K562 (cell line): Measurements from ENCODE around the gene PCARE. TPM values are rescaled to one million over a fixed set of nuclear protein-coding genes. Genes with fewer than 3 reads are reported as not detected.

Source experiments
- ATAC-seq: fragments of 200-7000 bp; cut with Tn5 transposase; 3 replicates; pipeline ENCODE4 v1.9.1; 2020; ENCODE audit warnings: moderate library complexity
- BruUV-seq: library from RNA; stranded (reverse); fragments of 400-500 nt; replicated peaks from 2 replicates; lab custom pipeline; 2021; lab: Mats Ljungman, UMichigan
- CTCF ChIA-PET: fragments of 300-600 bp; formaldehyde crosslinking; extraction: SDS; loops from one replicate; lab custom pipeline; 2021; ENCODE audit warnings: low intra/inter-chr PET ratio; lab: Yijun Ruan, JAX
- POLR2A ChIA-PET: fragments of 300-600, 350-650 bp; sonication (Branson Sonifier 250); formaldehyde crosslinking; extraction: SDS; loops from one replicate; lab custom pipeline; 2021; ENCODE audit warnings: antibody characterized with exemption, inconsistent platforms; lab: Yijun Ruan, JAX
- DNase-seq, 4 experiments: peaks; one replicate each; pipeline versions ENCODE4 v3.0.0 to v3.0.0-alpha.2; 2011 to 2018; ENCODE audit warnings: low spot score in 3 of 4, mixed read lengths in 3 of 4; ENCODE audit errors: extremely low read depth in 1 of 4
- FAIRE-seq: peaks from 2 replicates; lab custom pipeline; 2011; peaks lifted over from hg19 to GRCh38; lab: Jason Lieb, UNC
- H2AFZ ChIP-seq: 2 replicates; pipeline ENCODE4 v1.6.0; 2011; ENCODE audit warnings: low read depth, low read length, control low read depth, inconsistent platforms
- H3K27ac ChIP-seq: fragments of 200-600 bp; 3 replicates; pipeline ENCODE4 v1.8.0; 2011; ENCODE audit warnings: low read depth, mild to moderate bottlenecking, control low read depth, inconsistent platforms, low read length, moderate library complexity, mixed read lengths; ENCODE audit errors: extremely low read depth
- H3K27me3 ChIP-seq, 2 experiments: fragments of 300-600 bp in 1 of 2; 2 replicates in 1 of 2; 3 replicates in 1 of 2; pipeline versions ENCODE4 v1.6.0 to v1.8.0; 2011; ENCODE audit warnings: inconsistent platforms in 2 of 2, low read length in 2 of 2, mild to moderate bottlenecking in 1 of 2, mixed read lengths in 1 of 2, moderate library complexity in 1 of 2; ENCODE audit not compliant: control insufficient read depth in 2 of 2, insufficient read depth in 2 of 2
- H3K36me3 ChIP-seq: fragments of 300-600 bp; 3 replicates; pipeline ENCODE4 v1.8.0; 2011; ENCODE audit warnings: mild to moderate bottlenecking, low read length, inconsistent platforms; ENCODE audit not compliant: control insufficient read depth, insufficient read depth
- H3K4me1 ChIP-seq, 2 experiments: fragments of 200-600 bp in 1 of 2; replicated peaks in 1 of 2; 2 replicates in 1 of 2; 3 replicates in 1 of 2; pipeline versions ENCODE4 v1.5.1 to v1.8.0; 2011; ENCODE audit warnings: inconsistent platforms in 2 of 2, low read length in 2 of 2, mild to moderate bottlenecking in 1 of 2, mixed read lengths in 1 of 2, moderate library complexity in 1 of 2; ENCODE audit not compliant: control insufficient read depth in 2 of 2, insufficient read depth in 2 of 2
- H3K4me2 ChIP-seq: 2 replicates; pipeline ENCODE4 v1.6.1; 2011; ENCODE audit warnings: low read length, control low read depth, inconsistent platforms, mixed read lengths; ENCODE audit not compliant: insufficient read depth
- H3K4me3 ChIP-seq: fragments of 200-600 bp; sonication (generic), shearing (Covaris generic); 2 replicates; pipeline ENCODE4 v1.5.1; 2016; ENCODE audit warnings: control low read depth, inconsistent platforms
- H3K79me2 ChIP-seq: fragments of 200-600 bp; 3 replicates; pipeline ENCODE4 v1.8.0; 2011; ENCODE audit warnings: low read length, inconsistent platforms; ENCODE audit not compliant: control insufficient read depth, insufficient read depth
- H3K9ac ChIP-seq, 2 experiments: 2 replicates each; pipeline versions ENCODE4 v1.6.0 to v1.6.1; 2011; ENCODE audit warnings: low read depth in 2 of 2, low read length in 2 of 2, control low read depth in 1 of 2, inconsistent platforms in 1 of 2, mild to moderate bottlenecking in 1 of 2, mixed read lengths in 1 of 2; ENCODE audit not compliant: insufficient read depth in 1 of 2
- H3K9me1 ChIP-seq: one replicate; pipeline ENCODE4 v1.6.0; 2011; ENCODE audit warnings: inconsistent platforms, mild to moderate bottlenecking, low read length, moderate library complexity; ENCODE audit not compliant: control insufficient read depth, insufficient read depth
- H3K9me3 ChIP-seq: replicated peaks from 2 replicates; pipeline ENCODE4 v1.5.1; 2011; ENCODE audit warnings: low read depth, low read length, inconsistent platforms; ENCODE audit not compliant: control insufficient read depth, insufficient read depth
- H4K20me1 ChIP-seq: replicated peaks from 2 replicates; pipeline ENCODE4 v1.6.1; 2011; ENCODE audit warnings: low read length, inconsistent platforms, mixed read lengths; ENCODE audit not compliant: control insufficient read depth, insufficient read depth
- FOXM1 ChIP-seq, 2 experiments: fragments of 450-650 bp in 1 of 2; sonication (generic) in 1 of 2; formaldehyde crosslinking in 1 of 2; IDR thresholded peaks; 2 replicates each; pipeline versions ENCODE4 v1.6.1 to v1.9.0; 2017 to 2022; ENCODE audit warnings: low read depth in 2 of 2, mild to moderate bottlenecking in 2 of 2, missing genetic modification reagents in 1 of 2, moderate library complexity in 1 of 2
- HMGN3 ChIP-seq: IDR thresholded peaks from 2 replicates; pipeline ENCODE4 v1.6.1; 2011; ENCODE audit warnings: borderline replicate concordance, low read depth, mild to moderate bottlenecking, mixed read lengths, low read length; ENCODE audit not compliant: insufficient read length; ENCODE audit errors: extremely low read depth
- HNRNPH1 ChIP-seq: fragments of 200-400 bp; formaldehyde crosslinking; optimal IDR thresholded peaks from 2 replicates; pipeline ENCODE3; 2017; ENCODE audit warnings: low read depth, mild to moderate bottlenecking, low read length, moderate library complexity
- KAT7 ChIP-seq: sonication (generic); formaldehyde crosslinking; IDR thresholded peaks from 2 replicates; pipeline ENCODE4 v1.8.0; 2022; ENCODE audit warnings: missing genetic modification reagents, mild to moderate bottlenecking, borderline replicate concordance
- MAFF ChIP-seq: IDR thresholded peaks from 2 replicates; pipeline ENCODE4 v1.6.1; 2012; ENCODE audit warnings: low read length, improper control_type of control experiment
- SMAD4 ChIP-seq: fragments of 250-450 bp; sonication (Bioruptor Pico); conservative IDR thresholded peaks from 2 replicates; pipeline ENCODE4 v1.8.0; 2021; ENCODE audit warnings: inconsistent platforms, mild to moderate bottlenecking, moderate library complexity
- ZNF282 ChIP-seq: sonication (generic); formaldehyde crosslinking; IDR thresholded peaks from 2 replicates; pipeline ENCODE4 v1.8.1; 2023; ENCODE audit warnings: missing genetic modification reagents
- WGBS: fragments of 100-300 bp; shearing (Covaris generic); methylation state at CpG from one replicate; pipeline ENCODE4 v1.1.6; 2016; ENCODE audit warnings: low coverage, mixed read lengths; ENCODE audit not compliant: insufficient coverage; ENCODE audit errors: missing lambda C conversion rate; 5-methylcytosine and 5-hydroxymethylcytosine counted together
- in situ Hi-C: fragments of 300-500 bp; cut with MboI; formaldehyde crosslinking; loops from 4 replicates; pipeline ENCODE4 v1.15.0; 2018; ENCODE audit warnings: inconsistent platforms, mixed read lengths
- intact Hi-C: fragments of 100-400 bp; cut with micrococcal nuclease; formaldehyde crosslinking; loops from 2 replicates; pipeline ENCODE4 v1.14.2; 2022
- polyA plus RNA-seq, 8 experiments: library from polyadenylated mRNA; depleted of rRNA in 4 of 8; stranded (reverse) in 5 of 8; unstranded in 3 of 8; fragments of >200 nt; fragmentation: Nextera tagmentation in 2 of 8; fragmentation: Illumina TruSeq in 1 of 8; extraction: Ambion mirVana in 2 of 8; extraction: Trizol in 1 of 8; gene quantifications; 2 replicates each; pipeline versions ENCODE4 v1.2.1 to v1.2.3, GENCODE V29; 2011 to 2014; ENCODE audit warnings: inconsistent platforms in 1 of 8, missing spikeins in 1 of 8
- total RNA-seq, 7 experiments: library from RNA; depleted of rRNA in 6 of 7; stranded (reverse); fragments of >200 nt in 6 of 7; fragmentation: Illumina TruSeq in 2 of 7; extraction: Trizol in 2 of 7; gene quantifications; 2 replicates each; pipeline versions ENCODE4 v1.2.1 to v1.2.3, GENCODE V29; 2011 to 2021; ENCODE audit warnings: low replicate concordance in 1 of 7

The PCARE gene
- total and polyA plus RNA-seq, 9 of the 15 experiments (the other 6 are each of a cell fraction or from before 2014, with no cell fraction given), result not detected

DNA sequence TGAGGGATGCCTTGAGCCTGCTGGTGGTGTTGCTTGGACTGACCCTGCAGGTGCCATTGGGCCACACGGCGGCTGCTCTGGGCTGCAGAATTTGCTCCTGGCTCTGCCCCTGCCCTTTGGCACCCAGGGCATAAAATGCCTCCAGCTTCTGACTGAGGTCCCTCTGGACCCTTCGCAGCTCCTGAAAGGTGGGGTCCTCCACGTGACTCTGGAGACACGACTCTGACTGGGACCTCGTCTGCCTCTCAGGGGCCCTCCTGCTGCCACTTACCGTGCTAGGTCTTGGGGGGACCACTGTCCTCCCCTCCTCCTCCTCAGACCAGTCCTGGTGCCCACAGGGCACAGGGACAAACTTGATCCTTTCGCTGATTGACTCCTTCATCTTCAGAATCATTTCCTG lies 2.1 kb downstream of the PCARE start (continued):
- TF ChIP-seq MAFF (no peak), SMAD4 (CRISPR knock-in tag) (no peak)

DNA sequence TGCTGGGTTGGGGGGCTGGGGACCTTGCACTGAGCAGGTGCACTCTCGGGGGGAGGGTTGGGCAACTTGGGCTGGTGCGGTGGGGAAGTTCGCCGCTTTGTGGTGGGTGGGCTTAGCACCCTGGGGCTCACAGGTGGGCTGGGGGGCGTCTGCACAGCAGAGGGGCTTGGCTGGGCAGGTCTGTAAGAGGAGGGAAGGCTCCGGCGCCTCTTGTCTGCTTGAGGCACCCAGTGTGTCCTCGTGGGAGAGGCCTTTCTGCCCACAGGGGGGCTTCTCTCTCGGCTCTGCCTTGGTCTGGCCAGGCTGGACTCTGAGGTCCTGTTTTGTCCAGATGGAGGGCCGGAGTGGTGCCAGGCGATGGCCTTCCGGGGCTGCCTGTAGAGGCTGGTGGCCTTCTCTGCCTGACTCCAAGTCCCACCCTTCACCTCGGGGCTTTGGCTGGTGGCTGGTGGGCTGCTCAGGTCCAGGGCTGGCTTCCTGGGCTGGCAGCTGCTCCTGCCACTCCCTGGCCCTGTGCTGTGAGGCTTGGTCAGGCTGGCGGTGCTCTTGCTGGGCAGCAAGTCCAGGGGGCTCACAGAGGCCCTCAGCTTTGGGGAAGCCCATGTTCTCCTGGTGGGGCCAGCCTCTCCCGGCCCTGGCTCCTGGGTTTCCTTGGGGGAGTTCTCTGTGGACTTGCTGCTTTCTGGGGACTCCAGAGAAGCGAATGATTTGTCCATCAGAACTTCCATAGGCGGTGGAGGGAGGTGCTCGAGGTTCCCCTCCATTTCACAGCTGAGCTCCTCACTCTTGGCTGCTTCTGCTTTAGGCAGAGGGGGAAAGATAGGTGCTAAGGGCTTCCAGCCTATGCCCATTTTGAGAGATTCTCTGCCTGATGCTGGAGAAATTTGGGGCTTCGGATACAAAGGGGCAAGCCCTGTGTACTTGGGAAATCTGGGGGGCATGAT lies 3.0 kb downstream of the PCARE start:
- POLR2A ChIA-PET, result interaction anchor here (0.6 to 1.0 kb wide), 2 partner anchors 30 to 45 kb away, joined by 3 read pairs; no protein-coding TSS in a partner anchor
- CTCF ChIA-PET, result no interaction called here
- Histone ChIP-seq H3K9me3 (no peaks in the 10 kb centered on the region), H3K9ac (no peak overlapping the region; a peak in 1 of 4 replicates), H3K36me3 (no peaks in the 10 kb centered on the region), H2AFZ (no peak overlapping the region), H4K20me1 (no peaks in the 10 kb centered on the region), H3K9me1 (no peaks in the 10 kb centered on the region), H3K4me3 (no peak overlapping the region), H3K79me2 (no peaks in the 10 kb centered on the region), H3K27ac (no peak overlapping the region), H3K27me3 (peaks cover 6 to 62% of the 10 kb centered on the region in 2 experiments; a peak in 4 of 5 replicates), H3K4me1 (no peaks in the 10 kb centered on the region), H3K4me2 (no peak overlapping the region)
- in situ Hi-C loops, result no loop called here
- FAIRE-seq (no peak), DNase-seq (no peak), ATAC-seq (no peak)
- intact Hi-C loops, result loop anchor here (10.0 kb wide), 1 partner anchor 123 kb away; no protein-coding TSS in a partner anchor
- 0% methylated on average over 15 of the region's 19 CpGs for WGBS
- BruUV-seq, result no TSS peak
- no peak for TF ChIP-seq HMGN3
- no peak for TF ChIP-seq KAT7 (CRISPR knock-in tag)
- TF ChIP-seq FOXM1 (IDR thresholded peaks at IDR 0.05; ENCODE audit: low read depth), result no peak
- no peak for TF ChIP-seq FOXM1 (CRISPR knock-in tag; IDR thresholded peaks at IDR 0.05; ENCODE audit: low read depth)
- TF ChIP-seq HNRNPH1, result no peak
- no peak for TF ChIP-seq ZNF282 (CRISPR knock-in tag)
